Fibroblast of the aortic adventitia (primary cell): ENCODE results near the gene IL4R. TPM values are rescaled to one million over a fixed set of nuclear protein-coding genes. Genes with fewer than 3 reads are reported as not detected.

ENCODE experiments used
- DNase-seq: peaks from one replicate; pipeline ENCODE4 v3.0.0-alpha.2; 2010; ENCODE audit warnings: low read depth
- H3K4me3 ChIP-seq: 2 replicates; pipeline ENCODE4 v1.5.1; 2011; ENCODE audit warnings: low read depth, mild to moderate bottlenecking, control low read depth, low read length, moderate library complexity
- total RNA-seq: library from RNA; depleted of rRNA; stranded (reverse); fragments of >200 nt; gene quantifications from 2 replicates; pipeline ENCODE4 v1.2.3, GENCODE V29; 2012; ENCODE audit warnings: low replicate concordance
- TF ChIP-seq, protein P1 (sequence below): IDR thresholded peaks from 2 replicates; pipeline ENCODE4 v1.5.1; 2011; ENCODE audit warnings: mild to moderate bottlenecking, low read length, control low read depth, inconsistent platforms; ENCODE audit not compliant: insufficient read depth

IL4R gene
- total RNA-seq, 1 donor, result 25.6 TPM

DNA sequence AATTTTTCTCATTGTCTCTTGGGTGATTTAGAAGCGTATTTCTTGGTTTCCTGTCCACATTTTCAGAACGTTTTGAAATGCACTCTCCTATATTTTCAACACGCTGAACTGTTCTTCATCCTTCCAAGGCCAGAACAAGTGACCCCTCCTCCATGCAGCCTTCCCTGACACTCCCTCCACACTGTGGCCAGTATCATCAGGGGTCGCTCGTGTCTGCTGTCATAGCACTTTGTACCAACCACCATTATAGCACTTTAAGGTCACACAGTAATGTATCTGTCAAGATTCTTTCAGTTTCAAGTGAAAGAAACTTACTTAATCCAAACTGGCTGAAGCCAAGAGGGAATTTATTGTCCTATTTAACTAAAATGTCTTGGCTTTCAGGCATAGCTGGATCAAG lies 70.7 kb downstream of the IL4R start:
- TF ChIP-seq, protein P1, sequence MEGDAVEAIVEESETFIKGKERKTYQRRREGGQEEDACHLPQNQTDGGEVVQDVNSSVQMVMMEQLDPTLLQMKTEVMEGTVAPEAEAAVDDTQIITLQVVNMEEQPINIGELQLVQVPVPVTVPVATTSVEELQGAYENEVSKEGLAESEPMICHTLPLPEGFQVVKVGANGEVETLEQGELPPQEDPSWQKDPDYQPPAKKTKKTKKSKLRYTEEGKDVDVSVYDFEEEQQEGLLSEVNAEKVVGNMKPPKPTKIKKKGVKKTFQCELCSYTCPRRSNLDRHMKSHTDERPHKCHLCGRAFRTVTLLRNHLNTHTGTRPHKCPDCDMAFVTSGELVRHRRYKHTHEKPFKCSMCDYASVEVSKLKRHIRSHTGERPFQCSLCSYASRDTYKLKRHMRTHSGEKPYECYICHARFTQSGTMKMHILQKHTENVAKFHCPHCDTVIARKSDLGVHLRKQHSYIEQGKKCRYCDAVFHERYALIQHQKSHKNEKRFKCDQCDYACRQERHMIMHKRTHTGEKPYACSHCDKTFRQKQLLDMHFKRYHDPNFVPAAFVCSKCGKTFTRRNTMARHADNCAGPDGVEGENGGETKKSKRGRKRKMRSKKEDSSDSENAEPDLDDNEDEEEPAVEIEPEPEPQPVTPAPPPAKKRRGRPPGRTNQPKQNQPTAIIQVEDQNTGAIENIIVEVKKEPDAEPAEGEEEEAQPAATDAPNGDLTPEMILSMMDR, result no peak
- DNase-seq, result no peak
- no peak overlapping the region for H3K4me3 ChIP-seq

DNA sequence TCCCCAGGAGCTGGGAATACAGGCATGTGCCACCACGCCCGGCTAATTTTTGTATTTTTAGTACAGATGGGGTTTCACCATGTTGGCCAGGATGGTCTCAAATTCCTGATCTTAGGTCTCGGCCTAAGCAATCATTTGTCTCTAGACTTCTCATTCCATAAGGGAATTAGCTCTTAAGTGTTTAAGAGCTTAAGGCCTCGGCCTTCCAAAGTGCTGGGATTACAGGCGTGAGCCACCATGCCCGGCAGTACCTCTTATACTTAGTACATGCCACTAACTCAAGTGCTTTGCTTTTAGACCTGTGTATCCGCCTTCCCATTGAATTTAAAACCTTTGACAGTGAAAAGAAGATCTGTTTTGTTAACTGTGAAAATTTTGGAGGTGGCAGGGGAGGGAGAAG lies 71.6 kb downstream of the IL4R start:
- H3K4me3 ChIP-seq, result no peak overlapping the region
- DNase-seq, result no peak
- TF ChIP-seq, protein P1, result no peak

DNA sequence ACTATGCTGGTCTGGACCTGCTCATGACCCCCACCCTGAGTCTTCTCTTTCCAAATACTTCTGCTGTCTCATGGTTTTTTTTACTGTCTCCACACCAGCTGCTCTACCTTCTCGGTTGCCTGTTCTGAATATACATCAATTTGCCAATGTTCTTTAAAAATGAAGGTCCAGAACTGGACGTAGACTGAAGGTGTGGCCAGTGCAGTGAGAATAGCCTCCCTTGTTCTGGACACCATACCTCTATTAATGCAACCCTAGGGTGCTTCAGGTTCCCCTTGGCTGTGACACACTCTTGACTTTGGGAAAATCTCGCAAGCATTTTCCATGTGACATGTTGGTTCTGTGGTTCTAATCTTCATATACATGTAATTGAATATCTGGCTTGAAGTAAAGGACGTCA lies 72.9 kb downstream of the IL4R start:
- TF ChIP-seq, protein P1, result no peak
- H3K4me3 ChIP-seq, result no peak overlapping the region
- no peak for DNase-seq

DNA sequence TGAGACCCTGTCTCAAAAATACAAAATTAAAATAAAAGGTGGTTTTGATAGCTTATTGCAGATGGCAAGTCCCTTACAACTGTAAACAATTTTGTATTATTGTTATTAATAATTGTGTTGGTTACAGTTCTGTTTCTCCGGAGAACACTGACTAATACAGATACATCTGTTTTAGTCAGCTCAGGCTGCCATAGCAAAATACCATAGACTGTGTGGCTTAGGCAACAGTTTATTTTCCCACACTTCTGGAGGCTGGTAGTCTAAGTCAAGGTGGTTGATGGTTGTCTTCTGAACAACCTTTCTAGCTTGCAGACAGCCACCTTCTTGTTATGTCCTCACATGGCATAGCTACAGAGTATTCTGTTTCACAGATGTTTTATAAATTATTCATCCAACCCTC lies 74.0 kb downstream of the IL4R start:
- DNase-seq, result no peak
- TF ChIP-seq, protein P1, result no peak
- no peak overlapping the region for H3K4me3 ChIP-seq

DNA sequence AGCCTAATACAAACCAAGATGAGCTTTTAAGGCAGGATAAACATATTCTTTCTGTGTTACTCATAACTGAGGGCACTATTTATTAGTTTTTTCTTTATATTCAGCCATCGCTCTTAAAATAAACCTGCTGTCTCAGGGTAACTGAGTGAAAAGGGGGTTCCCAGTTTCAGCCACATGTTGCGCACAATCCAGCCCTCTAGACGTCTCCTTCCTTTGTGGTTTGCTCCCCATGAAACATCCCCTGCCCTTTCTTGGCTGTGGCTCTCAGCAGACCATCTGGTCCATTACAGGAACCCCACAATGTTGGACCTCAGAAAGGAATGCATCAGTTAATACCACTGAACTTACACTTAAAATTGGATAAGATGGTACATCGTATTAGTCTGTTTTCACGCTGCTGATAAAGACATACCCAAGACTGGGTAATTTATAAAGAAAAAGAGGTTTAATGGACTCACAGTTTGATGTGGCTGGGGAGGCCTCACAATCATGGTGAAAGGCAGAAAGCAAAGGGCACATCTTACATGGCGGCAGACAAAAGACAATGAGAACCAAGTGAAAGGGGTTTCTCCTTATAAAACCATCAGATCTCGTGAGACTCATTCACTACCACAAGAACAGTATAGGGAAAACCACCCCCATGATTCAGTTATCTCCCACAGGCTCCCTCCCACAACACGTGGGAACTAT lies 75.6 kb downstream of the IL4R start:
- TF ChIP-seq, protein P1, result no peak
- no peak overlapping the region for H3K4me3 ChIP-seq
- DNase-seq, result no peak

DNA sequence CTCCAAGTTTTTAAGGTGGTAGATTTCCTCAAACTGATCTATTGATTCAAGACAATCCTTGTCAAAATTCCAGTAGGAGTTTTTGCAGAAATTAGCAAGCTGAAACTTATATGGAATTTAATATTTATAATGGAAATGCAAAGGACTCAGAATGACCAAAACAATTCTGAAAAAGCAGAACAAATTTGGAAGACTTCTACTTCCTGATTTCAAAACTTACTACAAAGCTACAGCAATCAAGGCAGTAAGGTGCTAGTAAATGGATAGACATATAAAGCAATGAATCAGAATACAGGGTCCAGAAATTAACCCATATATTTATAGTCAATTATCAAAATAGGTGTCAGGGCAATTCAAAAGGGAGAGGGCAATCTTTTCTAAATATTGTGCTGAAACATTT lies 76.4 kb downstream of the IL4R start:
- TF ChIP-seq, protein P1, result no peak
- H3K4me3 ChIP-seq, result no peak overlapping the region
- no peak for DNase-seq

DNA sequence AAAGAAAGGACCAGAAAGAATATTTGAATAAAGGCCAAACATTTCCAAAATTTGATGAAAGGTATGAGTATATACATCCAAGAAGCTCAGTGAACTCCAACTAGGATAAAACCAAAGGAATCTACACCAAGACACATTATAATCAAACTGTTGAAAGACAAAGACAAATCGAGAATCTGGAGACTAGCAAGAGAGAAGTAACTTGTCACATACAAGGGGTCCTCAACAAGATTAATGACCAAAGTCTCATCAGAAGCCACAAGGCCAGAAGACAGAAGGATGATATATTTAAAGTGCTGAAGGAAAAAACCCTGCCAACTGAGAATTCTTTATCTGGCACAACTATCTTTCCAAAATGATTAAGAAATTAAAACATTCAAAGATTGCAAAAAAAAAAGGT lies 78.9 kb downstream of the IL4R start:
- no peak for DNase-seq
- H3K4me3 ChIP-seq, result no peak overlapping the region
- TF ChIP-seq, protein P1, result no peak
